ENCODE results near the gene FBXO7. TPM values are rescaled to one million over a fixed set of nuclear protein-coding genes. Genes with fewer than 3 reads are reported as not detected.

The FBXO7 gene
- total RNA-seq, 1 experiment from 2014 or later: 95.2 TPM

DNA sequence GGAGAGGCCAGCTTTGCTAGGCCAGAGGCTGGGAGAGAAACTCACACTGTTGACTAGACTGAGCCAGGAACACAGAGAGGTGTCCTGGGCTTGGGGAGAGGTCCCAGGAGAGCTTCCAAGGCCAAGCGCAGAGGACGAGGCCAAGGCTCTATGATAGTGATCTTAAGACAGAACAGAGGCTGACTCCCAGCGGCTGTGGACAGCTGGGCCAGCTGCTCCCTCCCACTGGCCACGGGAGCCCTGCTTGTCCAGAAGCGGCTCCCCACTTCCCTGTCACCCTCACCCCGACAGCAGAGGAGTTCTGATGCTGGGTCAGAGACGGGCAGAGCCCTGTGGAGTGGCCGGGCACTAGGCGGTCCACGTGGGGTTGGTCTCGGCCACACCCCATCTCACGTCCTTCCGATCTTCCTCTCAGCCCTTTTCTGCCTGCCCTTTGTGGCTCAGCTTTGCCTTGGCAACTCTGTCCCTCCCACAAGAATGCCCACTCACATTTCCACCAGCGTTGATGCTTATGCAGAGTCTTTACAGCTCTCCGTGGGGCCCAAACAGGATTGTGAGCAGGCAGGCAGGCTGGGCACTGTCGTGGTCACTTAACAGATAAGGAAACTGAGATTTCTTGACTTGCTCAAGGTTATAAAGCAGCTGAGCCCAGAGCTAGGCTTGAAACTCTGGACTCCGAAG is 68.2 kb downstream of the FBXO7 start:
- Histone ChIP-seq H3K27me3 (replicated peaks; ENCODE audit: insufficient read depth, low read depth, low read length, poor library complexity) (peaks cover 28% of the 10 kb centered on the region), H3K27ac (ENCODE audit: low read depth, low read length, poor library complexity, severe bottlenecking) (no peak overlapping the region), H3K9me3 (ENCODE audit: low read depth, low read length, poor library complexity, severe bottlenecking) (no peaks in the 10 kb centered on the region), H3K4me3 (ENCODE audit: low read depth, low read length, poor library complexity, severe bottlenecking) (no peak overlapping the region), H3K4me1 (ENCODE audit: insufficient read depth, low read length, poor library complexity, severe bottlenecking) (no peaks in the 10 kb centered on the region), H3K36me3 (ENCODE audit: insufficient read depth, low read length, poor library complexity, severe bottlenecking) (no peaks in the 10 kb centered on the region)
- ChIA-PET POLR2A (ENCODE audit: low non-redundant PET) (no interaction called here), CTCF (no interaction called here)
- intact Hi-C loops (cut with micrococcal nuclease; ENCODE audit: unreplicated experiment): no loop called here
- no peak for DNase-seq (ENCODE audit: low spot score)
- BruUV-seq (replicated peaks): no TSS peak
- TF ChIP-seq, protein P1, sequence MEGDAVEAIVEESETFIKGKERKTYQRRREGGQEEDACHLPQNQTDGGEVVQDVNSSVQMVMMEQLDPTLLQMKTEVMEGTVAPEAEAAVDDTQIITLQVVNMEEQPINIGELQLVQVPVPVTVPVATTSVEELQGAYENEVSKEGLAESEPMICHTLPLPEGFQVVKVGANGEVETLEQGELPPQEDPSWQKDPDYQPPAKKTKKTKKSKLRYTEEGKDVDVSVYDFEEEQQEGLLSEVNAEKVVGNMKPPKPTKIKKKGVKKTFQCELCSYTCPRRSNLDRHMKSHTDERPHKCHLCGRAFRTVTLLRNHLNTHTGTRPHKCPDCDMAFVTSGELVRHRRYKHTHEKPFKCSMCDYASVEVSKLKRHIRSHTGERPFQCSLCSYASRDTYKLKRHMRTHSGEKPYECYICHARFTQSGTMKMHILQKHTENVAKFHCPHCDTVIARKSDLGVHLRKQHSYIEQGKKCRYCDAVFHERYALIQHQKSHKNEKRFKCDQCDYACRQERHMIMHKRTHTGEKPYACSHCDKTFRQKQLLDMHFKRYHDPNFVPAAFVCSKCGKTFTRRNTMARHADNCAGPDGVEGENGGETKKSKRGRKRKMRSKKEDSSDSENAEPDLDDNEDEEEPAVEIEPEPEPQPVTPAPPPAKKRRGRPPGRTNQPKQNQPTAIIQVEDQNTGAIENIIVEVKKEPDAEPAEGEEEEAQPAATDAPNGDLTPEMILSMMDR (conservative IDR thresholded peaks at IDR 0.05; ENCODE audit: low read depth, low read length): no peak

DNA sequence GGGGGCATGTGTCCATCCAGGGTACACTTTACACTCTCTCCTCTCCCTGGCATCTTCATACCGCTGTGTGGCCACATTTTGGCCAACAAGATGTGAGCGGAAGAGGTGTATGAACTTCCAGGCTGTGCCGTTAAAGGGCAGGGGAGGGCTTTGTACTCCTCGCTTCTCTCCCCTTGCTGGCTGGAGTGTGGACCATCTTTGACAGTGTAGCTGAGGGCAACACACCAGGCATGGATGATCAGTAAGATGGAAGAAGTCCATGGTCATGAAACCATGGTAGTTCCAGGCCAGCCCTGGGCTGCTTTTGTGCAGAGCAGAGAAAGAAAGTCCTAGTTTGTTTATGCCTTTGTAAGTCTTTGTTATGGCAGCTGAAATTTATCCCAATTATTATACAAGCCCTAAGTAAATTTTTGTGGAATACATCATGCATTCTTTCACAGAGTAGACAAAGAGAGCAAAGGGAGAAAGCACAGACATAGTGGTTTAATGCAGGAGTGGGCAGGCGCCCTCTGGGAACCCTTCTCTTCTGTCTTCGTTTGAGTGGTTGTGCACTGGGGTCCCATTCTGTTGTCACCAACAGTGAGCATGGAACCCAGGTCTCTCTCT is 70.4 kb downstream of the FBXO7 start:
- intact Hi-C loops (cut with micrococcal nuclease; ENCODE audit: unreplicated experiment): no loop called here
- Histone ChIP-seq H3K27ac (ENCODE audit: low read depth, low read length, poor library complexity, severe bottlenecking) (no peak overlapping the region), H3K4me1 (ENCODE audit: insufficient read depth, low read length, poor library complexity, severe bottlenecking) (no peaks in the 10 kb centered on the region), H3K36me3 (ENCODE audit: insufficient read depth, low read length, poor library complexity, severe bottlenecking) (no peaks in the 10 kb centered on the region), H3K9me3 (ENCODE audit: low read depth, low read length, poor library complexity, severe bottlenecking) (no peaks in the 10 kb centered on the region), H3K4me3 (ENCODE audit: low read depth, low read length, poor library complexity, severe bottlenecking) (no peak overlapping the region), H3K27me3 (replicated peaks; ENCODE audit: insufficient read depth, low read depth, low read length, poor library complexity) (peaks cover 23% of the 10 kb centered on the region)
- TF ChIP-seq EZH2 (IDR thresholded peaks at IDR 0.05; ENCODE audit: borderline replicate concordance, low read depth, low read length, poor library complexity, severe bottlenecking): no peak
- TF ChIP-seq, protein P1 (conservative IDR thresholded peaks at IDR 0.05; ENCODE audit: low read depth, low read length): no peak
- DNase-seq (ENCODE audit: low spot score): no peak
- BruUV-seq (replicated peaks): no TSS peak
- ChIA-PET POLR2A (ENCODE audit: low non-redundant PET) (no interaction called here), CTCF (no interaction called here)

DNA sequence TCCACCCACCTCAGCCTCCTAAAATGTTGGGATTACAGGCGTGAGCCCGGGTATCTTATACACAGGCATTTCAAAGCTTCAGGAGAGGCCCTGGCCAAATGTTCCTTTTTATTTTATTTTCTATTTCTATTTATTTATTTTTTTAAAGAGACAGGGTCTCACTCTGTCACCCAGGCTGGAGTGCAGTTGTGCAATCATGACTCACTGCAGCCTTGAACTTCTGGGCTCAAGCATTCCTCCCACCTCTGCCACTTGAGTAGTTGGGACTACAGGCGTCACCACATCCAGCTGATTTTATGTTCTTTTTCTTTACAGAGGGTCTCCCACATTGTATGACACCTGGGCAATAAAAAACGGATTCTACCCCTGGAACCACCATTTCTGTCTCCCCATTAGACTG is 71.2 kb downstream of the FBXO7 start:
- H3K4me3 ChIP-seq (ENCODE audit: low read depth, low read length, poor library complexity, severe bottlenecking): no peak overlapping the region
- CTCF ChIA-PET: interaction anchor here (0.6 kb wide), 1 partner anchor 301 kb away, joined by 4 read pairs; no protein-coding TSS in a partner anchor
- intact Hi-C loops (cut with micrococcal nuclease; ENCODE audit: unreplicated experiment): no loop called here
- POLR2A ChIA-PET (ENCODE audit: low non-redundant PET): no interaction called here
- BruUV-seq (replicated peaks): no TSS peak
- H3K9me3 ChIP-seq (ENCODE audit: low read depth, low read length, poor library complexity, severe bottlenecking): no peaks in the 10 kb centered on the region
- H3K36me3 ChIP-seq (ENCODE audit: insufficient read depth, low read length, poor library complexity, severe bottlenecking): no peaks in the 10 kb centered on the region
- TF ChIP-seq, protein P1 (conservative IDR thresholded peaks at IDR 0.05; ENCODE audit: low read depth, low read length): no peak
- no peak for TF ChIP-seq EZH2 (IDR thresholded peaks at IDR 0.05; ENCODE audit: borderline replicate concordance, low read depth, low read length, poor library complexity, severe bottlenecking)
- H3K27me3 ChIP-seq (replicated peaks; ENCODE audit: insufficient read depth, low read depth, low read length, poor library complexity): peaks cover 19% of the 10 kb centered on the region
- DNase-seq (ENCODE audit: low spot score): no peak
- H3K4me1 ChIP-seq (ENCODE audit: insufficient read depth, low read length, poor library complexity, severe bottlenecking): no peaks in the 10 kb centered on the region
- no peak overlapping the region for H3K27ac ChIP-seq (ENCODE audit: low read depth, low read length, poor library complexity, severe bottlenecking)
